Measurements from ENCODE around the gene RAB44.
"Not testable (repeated sequence)": the region's sequence is repeated elsewhere in the genome, so short reads cannot be mapped to it uniquely, and the experiment has no call there.

RAB44 gene

DNA sequence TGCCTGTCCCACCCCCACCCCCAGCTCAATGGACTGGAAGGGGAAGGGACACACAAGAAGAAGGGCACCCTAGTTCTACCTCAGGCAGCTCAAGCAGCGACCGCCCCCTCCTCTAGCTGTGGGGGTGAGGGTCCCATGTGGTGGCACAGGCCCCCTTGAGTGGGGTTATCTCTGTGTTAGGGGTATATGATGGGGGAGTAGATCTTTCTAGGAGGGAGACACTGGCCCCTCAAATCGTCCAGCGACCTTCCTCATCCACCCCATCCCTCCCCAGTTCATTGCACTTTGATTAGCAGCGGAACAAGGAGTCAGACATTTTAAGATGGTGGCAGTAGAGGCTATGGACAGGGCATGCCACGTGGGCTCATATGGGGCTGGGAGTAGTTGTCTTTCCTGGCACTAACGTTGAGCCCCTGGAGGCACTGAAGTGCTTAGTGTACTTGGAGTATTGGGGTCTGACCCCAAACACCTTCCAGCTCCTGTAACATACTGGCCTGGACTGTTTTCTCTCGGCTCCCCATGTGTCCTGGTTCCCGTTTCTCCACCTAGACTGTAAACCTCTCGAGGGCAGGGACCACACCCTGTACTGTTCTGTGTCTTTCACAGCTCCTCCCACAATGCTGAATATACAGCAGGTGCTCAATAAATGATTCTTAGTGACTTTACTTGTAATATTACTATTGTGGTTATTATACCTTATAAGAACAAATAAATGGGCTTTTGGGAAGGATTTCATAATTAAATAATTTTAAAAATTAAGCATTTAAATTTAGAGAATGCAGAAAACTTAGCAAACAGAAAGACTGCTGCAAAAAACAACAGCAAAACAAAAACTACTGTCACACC is 10.7 kb upstream of the RAB44 start:
- no peak for DNase-seq

DNA sequence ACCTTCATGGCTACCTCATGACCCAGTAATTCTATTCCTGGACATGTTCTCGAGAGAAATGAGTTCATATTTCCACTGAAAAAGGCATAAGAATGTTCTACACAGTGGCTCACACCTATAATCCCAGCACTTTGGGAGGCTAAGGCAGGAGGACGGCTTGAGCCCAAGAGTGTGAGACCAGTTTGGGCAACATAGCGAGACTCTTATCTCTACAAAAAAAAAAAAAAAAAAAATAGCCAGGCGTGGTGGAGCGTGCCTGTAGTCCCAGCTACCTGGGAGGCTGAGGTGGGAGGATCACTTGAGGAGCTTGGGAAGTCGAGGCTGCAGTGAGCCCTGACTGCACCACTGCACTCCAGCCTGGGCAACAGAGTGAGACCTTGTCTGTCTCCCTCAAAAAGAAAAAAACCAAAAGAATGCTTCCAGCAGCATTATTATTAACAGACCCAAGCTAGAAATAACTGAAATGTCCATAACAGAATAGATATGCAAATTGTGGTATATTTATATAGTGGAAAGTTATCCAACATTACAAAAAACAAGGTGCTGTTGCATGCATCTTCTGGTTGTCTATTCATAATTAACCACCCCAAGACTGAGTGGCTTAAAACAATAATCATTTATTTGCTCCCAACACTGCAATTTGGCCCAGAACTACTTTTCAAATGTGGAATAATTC is 9.4 kb upstream of the RAB44 start:
- peak; percentile 14 for DNase-seq

DNA sequence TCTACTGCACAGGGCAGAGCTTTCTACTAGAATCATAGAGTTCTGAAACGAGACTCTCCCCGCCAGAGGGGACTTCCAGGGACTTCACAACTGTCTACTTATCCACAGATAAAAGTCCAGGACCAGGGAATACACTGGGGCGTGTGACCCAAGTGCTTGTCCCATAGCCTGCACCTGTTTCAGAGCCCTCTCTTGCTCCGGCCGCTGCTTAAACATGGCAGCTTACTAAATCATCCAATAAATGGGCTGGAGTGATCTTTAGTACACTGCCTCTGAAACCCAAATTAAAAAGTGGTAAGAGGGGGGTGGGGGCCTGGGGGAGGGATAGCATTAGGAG is 8.9 kb upstream of the RAB44 start:
- peak; percentile 14 for DNase-seq

DNA sequence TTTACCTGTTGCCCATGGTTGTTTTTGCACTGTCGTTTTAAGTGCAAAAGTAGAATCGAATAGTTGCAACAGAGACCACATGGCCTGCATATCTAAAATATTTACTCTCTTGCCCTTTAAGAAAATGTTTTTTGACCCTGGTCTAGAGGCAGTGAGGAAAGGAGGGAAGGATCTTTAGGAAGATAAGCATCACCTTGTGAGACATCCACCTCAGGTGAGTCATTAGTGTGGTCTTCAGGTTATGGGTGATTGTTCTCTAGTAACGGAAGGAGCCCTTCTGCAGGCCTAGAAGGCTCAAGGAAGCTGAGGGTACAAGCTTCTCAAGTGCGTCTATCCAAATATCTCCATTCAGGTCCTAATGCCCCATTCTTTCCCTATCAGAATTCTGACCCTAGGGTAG is 6.6 kb upstream of the RAB44 start:
- no peak for DNase-seq

DNA sequence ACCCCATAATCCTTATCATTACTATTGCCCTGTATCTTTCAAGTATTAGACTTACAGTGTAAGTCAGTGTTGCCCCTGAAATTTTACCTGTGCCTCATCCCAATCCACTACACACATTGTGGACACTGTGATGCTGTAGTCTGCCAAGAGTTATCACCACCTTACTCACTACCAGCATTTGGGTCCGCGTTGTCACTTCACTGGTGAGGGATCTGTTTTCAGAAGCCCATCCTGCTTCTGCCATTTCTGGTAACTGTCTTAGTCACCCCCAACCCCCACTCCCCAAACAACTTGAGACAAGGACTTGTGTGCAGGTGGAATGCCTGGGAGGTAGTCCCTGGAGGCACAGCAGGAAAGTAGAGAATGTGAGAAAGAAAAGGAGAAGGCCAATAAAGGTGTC is 6.0 kb upstream of the RAB44 start:
- no peak for DNase-seq

DNA sequence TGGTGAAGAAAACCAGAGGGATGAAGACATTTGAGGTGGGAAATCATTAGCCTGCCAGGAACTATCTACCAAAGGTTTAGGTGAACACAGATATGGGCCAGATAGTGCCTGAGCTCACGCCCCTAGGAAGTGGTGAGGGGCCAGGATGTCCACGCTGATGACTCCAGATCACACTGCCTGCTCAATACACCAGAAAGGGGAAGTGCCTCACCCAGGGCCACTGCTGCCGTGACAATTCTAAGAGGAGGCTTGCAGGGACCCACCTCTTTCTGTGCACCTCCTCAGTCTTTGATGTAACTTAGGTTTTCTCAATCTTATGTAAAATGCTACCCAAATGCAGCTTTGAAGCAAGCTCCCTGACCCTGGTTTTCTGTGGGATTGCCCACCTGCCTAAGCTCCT is 5.4 kb upstream of the RAB44 start:
- peak; percentile 55 for DNase-seq

DNA sequence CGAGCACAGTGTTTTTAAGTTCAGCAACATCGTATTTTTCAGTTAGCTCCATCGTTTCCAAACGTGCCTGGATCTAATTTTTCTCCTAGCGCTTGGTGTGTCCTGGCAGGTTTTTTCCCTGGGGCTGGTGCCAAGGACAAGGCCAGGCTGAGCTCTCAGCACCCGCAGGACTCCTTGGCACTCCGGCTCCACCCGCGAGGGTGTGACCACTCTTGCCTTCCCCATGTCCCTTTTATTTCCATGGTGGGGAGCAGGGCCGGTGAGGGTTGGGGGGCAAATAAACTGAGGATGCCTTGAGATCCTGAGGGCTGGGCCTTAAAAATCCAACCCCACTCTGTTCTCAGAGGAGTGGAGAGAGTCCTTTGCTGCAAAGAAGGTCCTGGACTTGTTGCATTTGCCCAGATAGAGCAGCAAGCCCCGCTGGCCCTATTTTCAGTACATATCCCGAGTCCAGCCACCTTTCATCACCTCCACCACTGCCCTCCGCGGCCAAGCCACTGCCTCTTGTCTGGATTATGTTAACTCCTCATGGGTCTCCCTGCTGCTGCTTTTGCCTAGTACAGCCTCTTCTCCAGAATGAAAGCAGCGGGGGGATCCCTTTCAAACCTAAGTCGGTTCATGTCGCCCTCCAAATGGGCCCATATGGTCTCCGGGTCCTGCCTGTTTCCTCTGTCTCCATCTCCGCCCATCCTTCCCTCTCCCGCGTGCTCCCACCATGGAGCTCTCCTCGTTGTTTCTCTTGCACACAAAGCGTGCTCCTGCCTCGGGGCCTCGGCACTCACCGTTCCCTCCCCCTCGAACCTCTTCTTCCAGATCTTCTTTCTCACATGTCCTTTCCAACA is 4.5 kb upstream of the RAB44 start:
- DNase-seq = no peak

DNA sequence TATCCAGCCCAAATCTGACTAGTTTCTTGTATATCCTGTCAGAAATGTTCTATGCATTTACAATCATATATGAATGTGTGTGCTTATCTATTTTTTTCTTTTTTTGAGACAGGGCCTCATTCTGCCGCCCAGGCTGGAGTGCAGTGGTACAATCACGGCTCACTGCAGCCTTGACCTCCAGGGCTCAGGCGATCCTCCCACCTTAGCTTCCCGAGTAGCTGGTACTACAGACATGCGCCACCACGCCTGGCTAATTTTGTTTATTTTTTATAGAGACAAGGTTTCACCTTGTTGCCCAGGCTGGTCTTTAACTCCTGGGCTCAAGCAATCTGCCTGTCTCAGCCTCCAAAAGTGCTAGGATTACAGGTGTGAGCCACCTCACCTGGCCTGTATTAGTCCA is 3.0 kb upstream of the RAB44 start:
- no peak for DNase-seq

DNA sequence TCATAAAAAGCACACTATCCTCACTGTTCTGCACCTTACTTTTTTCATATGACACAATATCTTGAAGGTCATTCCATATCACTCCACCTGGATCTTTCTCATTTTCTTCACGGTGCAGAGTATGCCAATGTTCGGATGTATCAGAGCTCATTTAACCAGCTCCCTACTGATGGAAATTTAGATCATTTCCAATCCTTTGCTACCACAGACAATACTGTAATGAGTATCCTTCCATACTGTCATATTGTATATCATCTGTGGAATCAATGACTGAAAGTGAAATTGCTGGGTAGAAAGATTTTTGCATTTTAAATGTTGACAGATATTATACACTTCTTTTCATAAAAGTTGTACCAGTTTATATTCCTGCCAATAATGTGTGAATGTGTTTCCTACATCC is 2.2 kb upstream of the RAB44 start:
- DNase-seq = no peak

DNA sequence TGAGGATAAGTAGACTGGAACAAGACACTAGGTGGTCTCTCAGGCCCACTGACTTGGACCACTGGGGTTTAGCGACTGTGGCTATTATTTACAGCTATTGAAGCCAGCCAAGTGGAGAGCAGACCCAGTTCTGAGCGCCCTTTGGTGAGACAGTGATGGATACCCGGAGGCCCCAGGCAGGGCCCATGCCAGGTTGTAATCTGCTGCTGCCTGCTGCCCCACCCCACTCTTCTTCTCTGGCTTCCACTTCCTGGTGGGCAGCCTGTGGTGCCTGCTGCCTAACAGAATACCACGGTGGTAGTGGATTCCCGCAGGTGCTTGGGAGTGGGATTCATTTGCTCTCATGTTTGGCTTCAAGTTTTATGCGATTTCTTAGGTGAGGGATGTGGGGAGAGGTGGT is 570 bp downstream of the RAB44 start:
- no peak for DNase-seq

DNA sequence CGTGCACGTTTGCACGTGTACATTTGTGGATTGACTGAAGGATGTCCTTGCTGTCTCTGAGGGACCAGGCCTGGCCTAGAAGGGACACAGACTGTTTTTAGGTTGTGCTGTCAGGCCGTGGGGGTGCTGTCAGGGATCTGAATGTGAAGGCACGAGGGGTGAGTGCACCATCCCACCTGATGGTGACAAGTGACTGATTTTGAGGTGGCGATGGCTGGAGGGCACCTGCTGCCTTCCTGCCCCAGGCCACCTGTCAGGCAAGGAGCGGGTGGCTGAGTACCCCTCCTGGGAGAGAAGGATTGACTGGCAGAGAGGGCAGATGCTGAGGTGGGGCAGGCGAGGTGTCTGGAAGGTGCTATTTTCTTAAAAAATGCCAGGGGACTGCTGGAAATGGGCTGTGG is 1.2 kb downstream of the RAB44 start:
- DNase-seq = no peak

DNA sequence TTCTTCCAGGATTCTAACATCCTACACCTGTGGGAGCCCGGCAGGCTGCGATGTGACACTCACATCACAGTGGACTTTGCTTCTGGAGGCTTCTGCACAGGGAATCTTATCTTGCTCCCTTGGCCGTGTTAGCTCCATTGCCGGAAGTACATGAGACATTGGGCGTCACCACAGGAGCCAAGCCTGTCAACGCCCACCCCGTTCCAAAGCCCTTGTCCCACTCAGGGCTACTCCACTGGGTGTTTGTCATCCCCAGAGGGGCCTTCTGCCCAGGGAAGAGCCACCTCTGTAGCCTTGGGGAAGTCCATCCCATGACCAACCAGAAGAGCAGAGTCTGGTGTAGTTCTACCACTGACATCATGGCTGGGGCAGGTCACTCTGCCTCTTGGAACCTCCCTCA is 1.7 kb downstream of the RAB44 start:
- DNase-seq = no peak

DNA sequence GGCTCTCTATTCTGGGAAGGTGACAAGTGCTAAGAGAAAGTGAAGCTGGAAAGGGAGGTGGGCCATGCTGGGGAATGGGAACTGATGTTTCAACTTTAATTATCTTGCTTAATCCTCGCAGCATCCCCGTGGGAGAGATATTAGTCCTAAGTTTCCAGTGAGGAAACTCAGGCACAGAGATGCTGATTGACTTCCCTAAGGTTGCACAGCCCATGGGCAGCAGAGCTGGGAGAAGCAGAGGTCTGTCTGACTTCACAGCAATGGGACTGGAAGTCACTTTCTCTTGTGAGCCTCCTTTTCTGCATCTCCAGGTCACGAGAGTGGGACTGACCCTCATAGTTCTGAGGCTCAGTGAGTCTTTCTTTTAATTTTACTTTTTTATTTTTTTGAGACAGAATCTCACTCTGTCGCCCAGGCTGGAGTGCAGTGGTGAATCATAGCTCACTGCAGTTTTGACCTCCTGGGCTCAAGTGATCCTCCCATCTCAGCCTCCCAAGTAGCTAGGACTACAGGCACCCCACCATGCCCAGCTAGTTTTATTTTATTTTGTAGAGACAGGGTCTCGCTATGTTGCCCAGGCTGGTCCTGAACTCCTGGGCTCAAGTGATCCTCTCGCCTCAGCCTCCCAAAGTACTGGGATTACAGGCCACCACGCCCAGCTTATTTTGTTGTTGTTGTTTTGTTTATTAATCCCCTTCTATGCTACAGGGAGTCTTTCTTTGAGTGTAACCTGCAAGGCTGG is 2.6 kb downstream of the RAB44 start:
- DNase-seq = no peak

DNA sequence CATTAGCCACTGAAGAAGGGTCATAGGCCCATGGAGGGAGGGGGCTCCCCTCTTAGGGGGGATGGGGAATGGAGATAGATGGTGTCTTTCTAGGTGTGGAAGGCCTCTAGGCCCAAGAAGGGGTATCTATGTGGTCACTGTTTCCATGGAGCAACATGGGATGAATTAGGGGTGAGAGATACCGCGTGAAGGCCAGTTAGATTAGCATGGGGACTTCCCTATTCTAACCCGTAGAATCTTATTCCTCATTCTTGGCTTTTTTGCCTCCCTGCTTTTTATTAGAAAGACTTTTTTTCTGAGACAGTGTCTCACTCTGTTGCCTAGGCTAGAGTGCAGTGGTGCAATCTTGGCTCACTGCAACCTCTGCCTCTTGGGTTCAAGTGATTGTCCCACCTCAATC is 3.2 kb downstream of the RAB44 start:
- no peak for DNase-seq

DNA sequence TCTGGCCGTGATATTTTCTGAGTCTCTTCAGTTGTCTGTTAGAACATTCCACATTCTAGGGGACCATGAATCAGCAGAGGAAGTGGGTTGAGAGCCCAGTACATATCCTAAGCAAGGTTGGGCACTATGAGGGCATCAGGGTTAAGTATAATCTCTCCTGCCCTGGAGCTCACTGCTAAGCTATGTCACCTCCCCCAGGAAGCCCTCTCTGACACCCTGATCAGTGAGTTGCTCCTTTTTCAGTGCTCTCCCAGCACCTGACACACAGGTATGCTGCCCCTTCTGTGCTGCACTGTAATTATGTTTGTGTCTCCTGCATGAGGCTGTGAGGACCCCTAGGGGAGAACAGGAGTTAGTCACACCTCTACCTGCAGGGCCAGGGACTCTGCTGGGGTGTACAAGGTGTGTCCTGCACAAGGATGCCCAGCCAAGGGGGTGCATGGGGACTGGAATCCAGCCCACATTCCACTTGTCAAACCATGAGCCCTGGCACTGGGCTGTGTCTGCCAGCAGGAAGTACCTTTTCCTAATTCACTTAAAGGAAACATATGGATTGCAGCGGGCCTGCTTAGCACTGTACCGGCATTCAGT is 3.9 kb downstream of the RAB44 start:
- DNase-seq = no peak

DNA sequence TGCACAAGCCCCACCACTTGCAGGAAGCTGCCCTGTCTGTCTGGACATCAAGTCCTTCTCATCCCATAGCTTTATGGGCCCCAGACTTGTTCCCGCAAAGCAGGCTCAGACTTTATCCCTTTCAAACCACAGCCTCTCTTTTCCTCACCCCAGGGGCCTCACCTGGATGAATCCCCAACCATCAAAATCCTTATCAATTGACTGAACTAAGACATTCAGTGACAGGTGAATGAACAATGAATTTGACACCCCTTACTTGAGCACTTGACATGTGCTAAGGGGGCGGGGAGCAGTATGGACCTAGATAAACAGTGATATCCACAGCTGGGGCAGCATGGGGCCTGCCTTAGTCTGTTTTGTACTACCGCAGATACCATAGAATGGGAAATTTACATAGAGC is 5.0 kb downstream of the RAB44 start:
- no peak for DNase-seq

DNA sequence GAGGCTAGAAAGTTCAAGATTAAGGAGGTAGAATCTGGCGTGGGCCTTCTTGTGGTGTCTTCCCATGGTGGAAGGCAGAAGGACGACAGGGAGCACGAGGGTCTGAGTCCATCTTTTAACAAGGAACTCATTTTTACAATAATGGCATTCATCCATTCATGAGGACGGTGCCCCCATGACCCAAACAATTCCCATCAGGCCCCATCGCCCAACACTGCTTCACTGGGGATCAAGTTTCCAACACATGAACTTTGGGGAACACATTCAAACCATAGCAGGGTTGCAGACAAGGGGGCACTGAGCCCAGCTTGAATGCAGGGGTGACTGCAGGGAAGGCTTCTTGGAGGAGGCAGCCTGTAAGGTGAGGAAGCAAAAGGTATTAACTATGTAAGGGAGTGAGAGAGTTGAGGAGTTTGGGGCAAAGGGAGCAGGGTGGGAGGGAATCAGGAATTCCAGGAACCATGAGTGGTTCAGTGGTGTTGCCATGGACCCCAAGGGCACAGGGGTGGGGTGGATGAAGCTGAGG is 5.5 kb downstream of the RAB44 start:
- no peak for DNase-seq

DNA sequence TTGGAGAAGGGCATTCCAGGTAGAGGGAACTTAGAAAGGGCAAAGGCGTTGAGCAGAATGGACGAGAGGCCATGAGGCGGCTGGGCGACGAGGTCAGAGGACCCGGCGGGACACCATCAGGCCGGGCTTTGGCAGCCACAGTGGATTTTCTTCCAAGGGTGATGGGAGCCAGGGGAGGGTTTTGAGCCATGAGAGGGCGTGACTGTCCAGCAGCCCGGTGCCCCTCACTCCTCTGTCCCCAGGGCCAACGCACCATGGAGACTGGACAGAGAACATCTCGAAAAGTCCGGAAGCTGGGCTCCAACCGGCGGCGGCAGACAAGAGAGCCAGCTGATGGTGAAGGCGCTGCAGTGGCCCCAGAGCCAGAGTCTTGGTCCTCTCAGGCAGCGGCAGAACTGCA is 6.4 kb downstream of the RAB44 start:
- DNase-seq = no peak

DNA sequence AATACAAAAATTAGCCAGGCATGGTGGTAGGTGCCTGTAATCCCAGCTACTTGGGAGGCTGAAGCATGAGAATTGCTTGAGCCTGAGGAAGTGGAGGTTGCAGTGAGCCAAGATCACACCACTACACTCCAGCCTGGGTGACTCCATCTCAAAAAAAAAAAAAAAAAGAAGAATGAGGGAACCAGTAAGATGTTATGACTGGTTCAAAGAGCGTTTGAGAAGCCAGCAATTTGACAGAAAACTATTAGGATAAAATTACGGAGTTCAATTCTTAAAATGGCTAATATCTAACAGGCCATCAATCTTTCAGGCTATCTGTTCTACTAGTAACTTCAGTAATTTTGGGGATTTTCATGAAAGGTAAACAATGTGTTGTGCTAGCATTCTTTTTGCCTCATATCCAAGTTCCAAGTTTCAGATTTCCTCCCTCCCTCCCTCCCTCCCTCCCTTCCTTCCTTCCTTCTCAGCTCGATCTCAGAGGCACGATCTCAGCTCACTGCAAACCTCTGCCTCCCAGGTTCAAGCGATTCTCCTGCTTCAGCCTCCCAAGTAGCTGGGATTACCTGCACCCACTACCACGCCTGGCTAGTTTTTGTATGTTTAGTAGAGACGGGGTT is 7.4 kb downstream of the RAB44 start:
- not testable (repeated sequence) for DNase-seq

DNA sequence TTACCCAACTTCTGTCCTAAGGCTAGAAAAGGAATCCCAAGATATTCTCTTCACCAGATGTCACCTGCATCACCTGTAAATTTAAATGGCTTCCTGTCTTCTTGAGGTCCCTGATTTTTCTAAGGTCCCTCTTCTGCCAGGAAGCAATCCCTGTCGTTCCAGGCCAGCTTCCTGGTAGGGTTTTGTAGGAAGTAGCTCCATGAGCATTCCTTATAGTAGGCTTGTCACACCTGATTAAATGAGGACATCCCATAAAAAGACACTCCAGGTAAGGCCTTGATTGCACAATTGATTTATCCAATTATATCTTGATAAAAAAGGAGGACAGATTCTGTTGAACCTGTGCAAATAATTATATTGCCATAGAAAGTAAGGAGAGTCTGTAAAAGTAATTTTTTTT is 8.7 kb downstream of the RAB44 start:
- DNase-seq = no peak

DNA sequence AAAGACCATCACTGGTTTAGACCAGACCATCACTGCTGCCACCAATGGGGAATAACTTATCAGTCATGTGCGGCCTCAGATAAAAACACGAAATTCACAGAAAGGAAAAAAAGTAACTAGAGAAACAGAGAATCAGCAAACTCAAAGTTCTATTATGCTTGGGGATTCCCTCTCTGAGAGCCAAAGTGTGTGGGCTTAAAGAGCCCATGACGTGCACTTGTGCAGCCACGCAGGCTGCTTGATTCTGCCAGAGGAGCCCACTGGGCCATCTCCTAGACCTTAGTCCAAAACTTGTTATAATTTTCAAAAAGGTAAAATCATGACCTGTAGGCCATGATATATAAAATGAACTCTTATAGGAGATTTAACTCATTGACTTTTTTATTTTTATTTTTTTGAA is 15.2 kb downstream of the RAB44 start:
- DNase-seq = no peak

DNA sequence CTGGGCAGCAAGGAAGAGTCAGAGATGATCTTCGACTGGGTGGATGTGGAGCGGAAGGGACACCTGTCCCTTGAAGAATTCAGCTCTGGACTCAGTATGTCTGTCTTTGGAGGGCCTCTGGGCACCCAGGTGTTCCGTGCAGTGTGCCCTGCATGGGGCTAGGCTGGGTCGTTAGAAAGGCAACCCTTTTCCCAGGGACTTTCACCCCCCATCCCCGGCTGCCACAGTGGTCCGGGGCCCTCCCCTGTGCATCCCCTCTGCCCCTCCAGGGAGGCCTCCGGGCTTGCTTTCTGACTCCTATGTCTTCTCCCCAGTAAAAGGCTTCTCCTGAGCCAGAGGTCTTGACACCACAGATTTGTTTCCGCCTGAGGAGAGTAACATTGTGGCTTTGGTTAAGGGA is 16.2 kb downstream of the RAB44 start:
- no peak for DNase-seq

Data from CD4-positive, alpha-beta T cell treated with Interleukin-17A for 1 hour (primary cell).